Anterior cingulate cortex (tissue), 58 donors: ENCODE results near the gene OR52I2.

ENCODE experiments used
- DNase-seq, 58 donors: peaks; one replicate each; lab custom pipeline; 2025; lab: John Stamatoyannopoulos, UW

OR52I2 gene

DNA sequence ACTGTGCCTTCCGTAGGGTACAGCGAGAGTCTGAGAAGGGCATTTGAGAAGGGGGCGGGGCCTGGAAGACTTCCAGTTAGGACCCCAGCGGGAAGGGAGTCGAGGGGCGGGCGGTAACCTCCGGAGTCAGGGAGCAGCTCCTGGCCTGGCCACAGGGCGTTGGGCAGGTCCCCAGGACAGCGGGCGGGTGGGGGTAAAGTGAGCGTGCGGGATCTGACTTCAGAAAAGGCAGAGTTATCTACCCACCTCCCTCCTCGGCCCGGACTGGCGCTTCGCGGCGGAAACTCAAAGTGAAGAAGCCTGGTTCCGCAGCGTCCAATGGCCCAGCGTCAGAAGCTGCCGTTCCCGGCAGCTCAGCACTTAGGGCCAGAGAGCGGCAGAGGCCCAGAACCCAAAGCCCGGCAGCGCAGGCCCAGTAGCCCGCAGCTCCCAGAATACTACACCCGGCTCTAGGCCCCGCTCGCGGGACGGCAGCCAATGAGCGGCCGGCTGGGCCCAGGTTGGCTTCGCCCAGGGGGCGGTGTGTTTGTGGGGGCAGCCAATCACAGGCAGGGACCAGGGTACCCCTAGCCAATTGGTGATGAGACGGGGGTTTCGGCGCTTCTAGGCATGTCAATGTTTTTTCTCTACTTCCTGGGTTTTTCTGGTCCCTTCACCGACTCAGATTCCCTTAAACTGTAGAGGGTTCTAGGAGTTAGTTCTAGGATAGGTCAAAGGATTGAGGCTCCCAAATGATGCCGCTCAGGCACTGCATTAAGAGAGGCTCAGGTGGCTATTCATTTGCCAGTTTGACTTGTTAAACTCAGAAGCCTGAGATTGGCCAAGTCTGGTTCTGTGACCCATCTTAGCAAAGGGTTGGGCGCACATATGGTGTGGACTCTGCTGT, 26.5 kb downstream of the OR52I2 start, which contains the start of gene TRIM68:
TSS of gene TRIM68 (minus strand) at position 451 of the 886 bp plus-strand sequence. CDS start 2,727 bp downstream, outside the sequence.
- DNase-seq = peak; percentile 73 to 98 (median 95)

DNA sequence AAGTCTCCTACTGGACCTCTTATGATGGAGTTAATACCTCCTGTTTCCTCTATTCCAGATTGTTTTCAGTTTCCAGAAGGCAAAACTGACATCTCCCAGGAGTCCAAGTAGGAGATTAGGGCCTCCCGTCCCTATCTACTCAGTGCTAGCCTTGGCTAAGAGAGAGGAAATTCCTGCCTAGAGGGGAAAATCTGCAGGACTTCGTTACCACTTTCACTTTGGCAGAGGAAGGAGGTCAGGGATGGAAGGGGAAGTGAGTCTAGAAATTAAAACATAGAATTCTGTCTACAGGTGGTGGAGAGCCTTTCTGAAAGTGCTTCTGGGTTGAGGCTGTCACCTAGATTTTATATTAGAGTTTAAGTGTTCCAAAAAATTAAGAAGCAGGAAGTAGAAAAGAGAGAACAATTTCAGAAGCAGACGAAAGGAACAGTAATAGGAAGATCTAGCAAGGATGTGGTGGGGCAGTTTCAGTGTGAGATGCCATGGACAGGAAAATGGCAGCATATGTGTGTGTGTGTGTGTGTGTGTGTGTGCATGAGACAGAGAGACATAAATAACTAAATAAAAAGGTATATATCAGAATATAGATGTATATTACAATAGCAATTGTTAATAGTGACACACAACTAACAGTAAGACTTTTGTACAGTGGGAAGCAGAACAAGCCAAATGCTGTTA, 28.9 kb downstream of the OR52I2 start:
- no peak for DNase-seq

DNA sequence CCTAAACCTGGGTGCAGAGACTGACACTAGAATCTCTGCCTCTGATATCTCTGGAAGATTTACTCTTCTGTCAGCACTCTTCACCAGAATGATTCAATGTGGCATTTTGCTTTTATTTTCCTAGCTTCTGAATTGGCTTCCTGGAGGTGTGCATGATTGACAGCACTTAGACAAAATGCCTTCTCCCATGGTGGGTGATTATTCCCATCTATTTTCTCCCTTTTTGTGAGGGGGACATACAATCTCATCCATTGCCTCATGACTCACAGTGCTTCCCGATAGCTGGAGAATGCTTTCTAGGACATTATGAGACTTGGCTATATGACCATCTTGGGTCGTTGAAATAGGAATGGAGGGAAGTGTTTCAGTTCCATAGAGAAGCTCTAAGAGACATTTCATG, 30.4 kb downstream of the OR52I2 start:
- DNase-seq = no peak

DNA sequence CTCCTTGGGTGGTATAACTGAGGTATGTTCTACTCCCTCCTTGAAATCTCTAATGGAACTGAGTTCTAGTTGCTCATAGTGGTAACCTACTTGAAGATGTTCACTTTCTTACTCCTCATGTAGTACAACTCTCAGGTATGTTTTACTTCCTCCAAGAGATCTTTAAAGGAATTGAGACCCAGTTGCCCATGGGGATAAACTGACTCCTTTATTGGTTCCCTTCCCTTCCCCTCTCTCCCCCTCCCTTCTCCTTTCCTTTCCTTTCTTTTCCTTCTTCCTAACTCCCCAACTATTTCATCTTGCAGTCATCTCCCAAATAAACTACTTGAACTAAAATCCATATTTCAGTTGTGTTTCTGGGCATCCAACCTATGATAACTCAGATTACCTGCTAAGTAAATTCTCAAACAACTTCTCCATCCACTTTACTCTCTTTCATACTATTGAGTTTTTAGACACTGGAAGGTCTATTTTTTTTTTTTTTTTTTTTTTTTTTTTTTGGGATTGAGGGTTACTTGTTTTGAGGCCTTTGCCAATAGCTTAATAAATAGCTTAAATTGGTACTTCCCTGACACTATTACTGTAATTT, 34.4 kb downstream of the OR52I2 start:
- DNase-seq = no peak

DNA sequence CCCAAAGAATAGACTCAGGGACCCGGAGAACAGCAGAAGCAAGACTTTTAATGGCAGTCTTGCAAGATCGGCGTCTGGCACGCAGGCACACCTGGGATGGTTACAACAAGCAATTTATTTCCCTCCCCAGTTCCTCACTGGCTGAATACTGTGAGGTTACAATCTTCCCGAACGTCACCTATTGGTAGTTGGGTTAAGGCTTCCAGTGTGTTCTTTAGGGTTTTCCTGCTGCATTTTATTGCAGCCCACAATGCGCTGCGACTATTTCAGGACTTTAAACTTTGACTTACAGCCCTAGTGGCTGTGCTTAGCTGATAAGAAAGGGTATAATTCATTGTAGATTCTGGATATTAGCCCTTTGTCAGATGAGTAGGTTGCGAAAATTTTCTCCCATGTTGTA, 38.0 kb downstream of the OR52I2 start:
- DNase-seq = no peak

DNA sequence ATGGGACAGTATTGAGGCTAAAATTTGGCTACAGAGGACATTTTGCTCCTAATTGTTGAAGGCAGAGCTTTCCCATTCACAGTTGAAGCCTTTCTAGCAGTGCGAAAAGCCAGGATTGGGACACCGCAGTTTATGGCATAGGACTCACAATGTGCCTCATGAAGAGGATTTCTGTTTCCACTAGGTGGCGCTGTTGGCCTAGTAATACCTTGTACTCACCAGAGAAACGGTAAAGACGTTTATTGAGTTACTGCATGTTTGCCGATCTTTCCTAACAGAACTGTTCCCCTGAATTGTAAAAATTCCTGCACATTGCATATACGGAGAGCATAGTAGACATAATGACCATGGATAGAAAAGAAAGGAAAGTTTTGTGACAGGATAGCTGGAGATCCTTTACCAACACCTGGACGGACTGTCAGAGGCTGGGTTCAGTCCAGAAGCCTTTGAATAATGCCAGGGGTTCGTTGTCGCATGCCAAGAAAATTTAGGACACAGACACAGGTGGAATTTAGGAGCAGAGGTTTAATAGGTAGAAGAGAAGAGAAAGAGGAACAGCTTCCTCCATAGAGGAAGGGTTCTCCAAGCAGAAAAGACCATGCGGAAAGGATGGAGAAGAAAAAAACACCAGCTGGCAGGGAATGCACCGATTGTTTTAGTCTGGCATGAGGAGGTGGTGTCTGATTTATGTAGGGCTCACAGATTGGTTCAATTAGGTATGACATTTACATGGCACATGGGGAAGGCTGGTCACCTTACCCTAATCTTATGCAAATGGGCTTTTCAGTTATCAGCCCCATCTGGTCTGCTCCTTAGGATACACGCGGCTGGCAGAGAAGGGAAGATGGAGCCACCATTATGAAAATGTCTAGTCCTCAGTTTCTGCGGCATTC, 44.9 kb downstream of the OR52I2 start:
- peak in 15 of 58 donors; percentile 1 to 46 (median 18) for DNase-seq

DNA sequence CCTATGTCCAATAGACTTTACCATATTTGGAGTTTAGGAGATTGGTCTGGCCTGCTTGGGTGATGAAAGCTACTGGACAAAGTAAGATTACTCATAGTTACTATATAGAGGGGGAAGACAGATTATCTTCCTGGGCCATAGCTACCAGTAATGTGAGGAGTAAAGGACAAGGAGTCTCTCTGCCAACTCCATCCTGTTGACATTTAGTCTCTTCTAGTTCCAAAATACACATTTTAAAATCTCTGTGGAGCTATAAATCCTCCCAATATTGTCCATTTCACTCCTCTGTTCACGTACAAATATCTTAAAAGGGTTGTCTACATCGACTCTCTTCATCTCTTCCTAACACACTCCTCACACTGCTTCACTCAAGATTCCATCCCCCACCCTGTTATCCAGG, 54.6 kb downstream of the OR52I2 start:
- no peak for DNase-seq

DNA sequence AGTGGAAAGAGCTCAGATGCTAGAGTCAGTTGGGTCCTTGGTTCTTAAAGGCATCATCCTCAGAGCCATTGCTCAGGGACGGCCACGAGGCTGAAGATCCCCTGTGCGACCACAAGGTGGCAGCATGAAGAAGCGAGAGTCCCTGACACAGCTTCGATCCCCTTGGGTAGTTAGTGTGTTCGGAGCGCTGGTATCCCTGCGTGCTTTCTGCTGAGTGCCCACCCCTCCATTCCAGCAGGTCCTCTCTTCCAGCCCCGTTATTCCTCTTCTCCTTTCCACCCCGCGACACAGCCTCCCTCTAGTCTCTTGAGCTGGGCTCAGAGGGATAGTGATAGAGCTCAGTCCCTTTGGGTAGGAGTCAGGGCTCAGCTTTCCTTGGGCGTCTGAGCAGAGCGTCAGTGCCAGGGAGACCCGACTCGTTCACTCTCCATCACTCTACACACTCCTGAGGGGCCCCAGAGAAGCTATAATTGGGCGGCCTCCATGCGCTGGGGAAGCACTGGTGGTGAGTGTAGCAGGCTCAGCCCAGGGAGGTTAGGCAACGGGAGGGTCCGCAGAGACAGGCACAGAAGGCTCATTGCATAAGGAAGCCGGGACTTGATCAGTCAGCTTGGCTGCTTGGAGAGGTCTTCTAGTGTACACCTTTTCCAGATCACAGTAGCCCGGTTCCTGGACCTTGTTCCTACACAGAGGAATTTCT, 55.6 kb downstream of the OR52I2 start, which contains the start of gene OR51D1:
TSS of gene OR51D1 (plus strand) at position 516 of the 700 bp plus-strand sequence. CDS start 2,314 bp downstream, outside the sequence.
- DNase-seq = peak in 53 of 58 donors; percentile 2 to 72 (median 32)

DNA sequence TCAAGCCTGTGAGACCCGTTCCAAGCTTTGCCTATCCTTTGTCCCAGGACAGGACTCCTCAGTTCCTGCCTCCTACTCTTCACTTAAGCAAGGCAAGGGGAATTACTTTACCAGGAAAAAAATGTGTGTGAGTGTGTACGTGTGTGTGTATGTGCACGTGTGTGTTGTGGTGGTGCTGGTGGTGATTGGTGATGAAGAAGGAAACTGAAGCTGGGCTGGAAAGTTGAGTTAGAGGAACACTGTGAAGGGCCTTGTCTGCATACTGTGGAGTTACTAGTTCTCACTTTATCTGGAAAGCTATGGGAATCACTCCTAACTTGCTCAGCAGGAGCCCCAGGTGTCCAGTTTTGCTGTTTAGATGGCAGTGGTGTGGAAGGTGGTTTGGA, 56.1 kb downstream of the OR52I2 start:
- no peak for DNase-seq

DNA sequence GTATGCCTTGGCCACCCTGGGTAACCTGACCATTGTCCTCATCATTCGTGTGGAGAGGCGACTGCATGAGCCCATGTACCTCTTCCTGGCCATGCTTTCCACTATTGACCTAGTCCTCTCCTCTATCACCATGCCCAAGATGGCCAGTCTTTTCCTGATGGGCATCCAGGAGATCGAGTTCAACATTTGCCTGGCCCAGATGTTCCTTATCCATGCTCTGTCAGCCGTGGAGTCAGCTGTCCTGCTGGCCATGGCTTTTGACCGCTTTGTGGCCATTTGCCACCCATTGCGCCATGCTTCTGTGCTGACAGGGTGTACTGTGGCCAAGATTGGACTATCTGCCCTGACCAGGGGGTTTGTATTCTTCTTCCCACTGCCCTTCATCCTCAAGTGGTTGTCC, 58.4 kb downstream of the OR52I2 start:
- no peak for DNase-seq

DNA sequence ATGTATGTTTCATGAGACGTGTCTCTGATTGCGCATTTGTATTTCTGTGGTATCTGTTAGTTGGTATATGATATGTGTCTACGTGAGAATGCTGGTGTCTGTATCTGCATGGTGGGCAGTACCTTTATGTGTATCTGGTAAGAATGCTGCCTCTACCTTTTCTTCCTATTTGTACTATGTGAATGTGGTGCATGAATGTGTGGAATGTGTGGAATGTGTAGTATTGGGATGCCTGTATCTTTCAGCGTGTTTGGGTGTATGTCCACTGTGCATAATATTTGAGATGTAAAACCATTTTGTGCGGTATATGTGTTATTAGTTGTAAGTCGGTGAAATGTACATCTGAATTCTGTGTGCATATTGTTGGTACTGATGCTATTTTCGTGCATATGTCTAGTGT, 60.0 kb downstream of the OR52I2 start:
- no peak for DNase-seq

DNA sequence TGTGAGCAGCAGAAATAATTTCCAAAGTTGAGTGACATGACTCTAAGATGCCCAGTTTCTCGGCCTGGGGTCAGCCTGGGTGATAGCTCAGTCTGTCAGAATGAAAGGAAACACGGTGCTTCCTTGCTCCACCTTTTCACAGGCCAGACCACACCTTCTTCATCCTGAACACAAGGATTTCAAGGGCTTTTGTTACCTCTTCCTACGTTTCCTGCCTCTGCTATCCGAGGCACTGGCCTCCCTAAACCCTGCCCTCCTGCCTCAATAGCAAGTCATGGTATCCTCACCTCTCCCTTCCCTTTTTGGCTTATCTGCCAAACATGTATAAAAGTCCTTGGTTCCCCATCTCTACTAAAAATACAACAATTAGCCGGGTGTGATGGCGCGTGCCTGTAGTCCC, 60.5 kb downstream of the OR52I2 start:
- DNase-seq = no peak
